HCT116 (cell line): ENCODE results near the gene TENM4. TPM values are rescaled to one million over a fixed set of nuclear protein-coding genes. Genes with fewer than 3 reads are reported as not detected.

Experiments
- ATAC-seq: fragments of 200-7000 bp; cut with Tn5 transposase; 2 replicates; pipeline ENCODE4 v1.9.1; 2020; ENCODE audit warnings: mild to moderate bottlenecking, moderate library complexity
- BruUV-seq: library from RNA; stranded (reverse); fragments of 400-500 nt; replicated peaks from 2 replicates; lab custom pipeline; 2021; lab: Mats Ljungman, UMichigan
- CTCF ChIA-PET: fragments of 300-600 bp; sonication (Branson Sonifier 250); formaldehyde crosslinking; loops from one replicate; lab custom pipeline; 2021; ENCODE audit warnings: antibody characterized with exemption; lab: Charles Lee
- POLR2A ChIA-PET: fragments of 300-600, 350-600 bp; sonication (Branson Sonifier 250); formaldehyde crosslinking; loops from one replicate; lab custom pipeline; 2021; ENCODE audit warnings: antibody characterized with exemption; lab: Charles Lee
- RAD21 ChIA-PET, 2 experiments: fragments of 300-600 bp; sonication (Branson Sonifier 250); formaldehyde crosslinking; loops; one replicate each; lab custom pipeline; 2023; ENCODE audit warnings: low total read pairs in 2 of 2; ENCODE audit not compliant: uncharacterized antibody in 2 of 2, unreplicated experiment in 2 of 2, low non-redundant PET in 1 of 2; lab: Charles Lee
- DNase-seq: peaks from one replicate; pipeline ENCODE4 v3.0.0-alpha.2; 2010; ENCODE audit warnings: low read depth, low spot score
- H2AFZ ChIP-seq: fragments of 200-600 bp; shearing (Covaris generic), sonication (generic); 2 replicates; pipeline ENCODE4 v1.6.1; 2017; ENCODE audit warnings: low read depth, mixed run types, mixed read lengths, antibody characterized with exemption, low read length; ENCODE audit not compliant: poor library complexity, severe bottlenecking
- H3K27ac ChIP-seq: 2 replicates; pipeline ENCODE4 v1.5.1; 2012; ENCODE audit warnings: low read depth, low read length
- H3K27me3 ChIP-seq: fragments of 200-600 bp; sonication (generic); 2 replicates; pipeline ENCODE4 v1.6.1; 2016; ENCODE audit warnings: mixed run types, low read length, mixed read lengths; ENCODE audit not compliant: insufficient read depth
- H3K36me3 ChIP-seq, 2 experiments: fragments of 200-500 bp in 1 of 2; fragments of 200-600 bp in 1 of 2; sonication (Bioruptor generic) in 1 of 2; sonication (generic) in 1 of 2; 2 replicates each; pipeline versions ENCODE4 v1.5.1 to v1.6.1; 2014 to 2016; ENCODE audit warnings: low read length in 2 of 2, inconsistent platforms in 1 of 2, mixed read lengths in 1 of 2, mixed run types in 1 of 2; ENCODE audit not compliant: insufficient read depth in 2 of 2, control insufficient read depth in 1 of 2
- H3K4me1 ChIP-seq, 2 experiments: fragments of 200-600 bp in 1 of 2; sonication (generic) in 1 of 2; 2 replicates each; pipeline versions ENCODE4 v1.5.1 to v1.6.1; 2012 to 2017; ENCODE audit warnings: low read length in 2 of 2, inconsistent platforms in 1 of 2, mild to moderate bottlenecking in 1 of 2, mixed read lengths in 1 of 2, mixed run types in 1 of 2, moderate library complexity in 1 of 2; ENCODE audit not compliant: insufficient read depth in 2 of 2, control insufficient read depth in 1 of 2
- H3K4me2 ChIP-seq: fragments of 200-600 bp; sonication (generic); 2 replicates; pipeline ENCODE4 v1.6.1; 2017; ENCODE audit warnings: mixed run types, low read length, mixed read lengths
- H3K4me3 ChIP-seq, 2 experiments: fragments of 200-600 bp in 1 of 2; sonication (generic) in 1 of 2; replicated peaks in 1 of 2; 2 replicates each; pipeline ENCODE4 v1.5.1; 2011 to 2016; ENCODE audit warnings: low read length in 2 of 2, control low read depth in 1 of 2, low read depth in 1 of 2, mild to moderate bottlenecking in 1 of 2, mixed read lengths in 1 of 2, mixed run types in 1 of 2
- H3K79me2 ChIP-seq: fragments of 200-600 bp; sonication (generic); 2 replicates; pipeline ENCODE4 v1.6.1; 2017; ENCODE audit warnings: mild to moderate bottlenecking, mixed run types, low read length, moderate library complexity, mixed read lengths; ENCODE audit not compliant: insufficient read depth
- H3K9ac ChIP-seq: fragments of 200-600 bp; sonication (generic); 2 replicates; pipeline ENCODE4 v1.6.1; 2016; ENCODE audit warnings: low read length, mixed read lengths
- H3K9me2 ChIP-seq: fragments of 200-600 bp; sonication (generic), shearing (Covaris generic); 2 replicates; pipeline ENCODE4 v1.6.1; 2017; ENCODE audit warnings: mixed run types, mild to moderate bottlenecking, moderate library complexity; ENCODE audit not compliant: insufficient read depth
- H3K9me3 ChIP-seq, 2 experiments: fragments of 200-500 bp in 1 of 2; fragments of 200-600 bp in 1 of 2; sonication (Bioruptor generic) in 1 of 2; sonication (generic) in 1 of 2; 2 replicates each; pipeline ENCODE4 v1.6.1; 2014 to 2017; ENCODE audit warnings: low read length in 2 of 2, mixed read lengths in 2 of 2, inconsistent platforms in 1 of 2, low read depth in 1 of 2, mild to moderate bottlenecking in 1 of 2, mixed run types in 1 of 2, moderate library complexity in 1 of 2; ENCODE audit not compliant: control insufficient read depth in 1 of 2, insufficient read depth in 1 of 2
- H4K20me1 ChIP-seq: fragments of 200-600 bp; sonication (generic), shearing (Covaris generic); 2 replicates; pipeline ENCODE4 v1.6.1; 2017; ENCODE audit warnings: mixed run types, mild to moderate bottlenecking, moderate library complexity; ENCODE audit not compliant: insufficient read depth
- CBX3 ChIP-seq: IDR thresholded peaks from 2 replicates; pipeline ENCODE4 v1.6.1; 2012; ENCODE audit warnings: low read depth
- ELF1 ChIP-seq: IDR thresholded peaks from 2 replicates; pipeline ENCODE4 v1.6.1; 2012; ENCODE audit warnings: low read depth, borderline replicate concordance
- SP1 ChIP-seq: IDR thresholded peaks from 2 replicates; pipeline ENCODE4 v1.6.1; 2012; ENCODE audit warnings: low read depth
- SRF ChIP-seq: IDR thresholded peaks from 2 replicates; pipeline ENCODE4 v1.6.1; 2012; ENCODE audit warnings: low read depth
- TCF7L2 ChIP-seq: IDR thresholded peaks from 2 replicates; pipeline ENCODE4 v1.7.0; 2011; ENCODE audit warnings: borderline replicate concordance, inconsistent platforms; ENCODE audit not compliant: insufficient read depth, insufficient read length; ENCODE audit errors: extremely low read depth
- ZFX ChIP-seq: fragments of 450-650 bp; IDR thresholded peaks from 2 replicates; pipeline ENCODE4 v1.6.1; 2017
- intact Hi-C: fragments of 100-400 bp; cut with micrococcal nuclease; formaldehyde crosslinking; loops from 2 replicates; pipeline ENCODE4 v1.10.0; 2022
- total RNA-seq: library from RNA; stranded (reverse); gene quantifications from one replicate; pipeline ENCODE4 v1.2.1, GENCODE V29; 2021; ENCODE audit not compliant: unreplicated experiment
- TF ChIP-seq, protein P1 (sequence below): IDR thresholded peaks from 2 replicates; pipeline ENCODE4 v1.6.1; 2011; ENCODE audit warnings: mild to moderate bottlenecking, low read length, moderate library complexity; ENCODE audit not compliant: insufficient replicate concordance; ENCODE audit errors: extremely low read depth

Gene TENM4
- total RNA-seq, 1 experiment from 2014 or later, result 0.05 TPM

GRCh38 chr11:79390477-79390876, 50.4 kb downstream of the TENM4 start:
- H3K4me3 ChIP-seq, result no peak overlapping the region
- no TSS peak for BruUV-seq
- no peak overlapping the region for H3K27ac ChIP-seq
- peaks cover 6% of the 10 kb centered on the region; the same call in 1 of the 2 replicates for H3K27me3 ChIP-seq
- no peak overlapping the region for H2AFZ ChIP-seq
- H3K4me1 ChIP-seq, result no peaks in the 10 kb centered on the region
- no peak overlapping the region for H3K9ac ChIP-seq
- H3K36me3 ChIP-seq, result no peaks in the 10 kb centered on the region
- TF ChIP-seq TCF7L2 (no peak), SP1 (no peak), ELF1 (no peak)
- no peaks in the 10 kb centered on the region for H4K20me1 ChIP-seq
- CTCF ChIA-PET, result no interaction called here
- H3K4me2 ChIP-seq, result no peak overlapping the region
- H3K79me2 ChIP-seq, result no peaks in the 10 kb centered on the region
- POLR2A ChIA-PET, result no interaction called here
- DNase-seq (no peak), ATAC-seq (no peak)
- RAD21 ChIA-PET, result no interaction called here
- intact Hi-C loops, result no loop called here
- no peaks in the 10 kb centered on the region for H3K9me2 ChIP-seq
- no peaks in the 10 kb centered on the region for H3K9me3 ChIP-seq

DNA sequence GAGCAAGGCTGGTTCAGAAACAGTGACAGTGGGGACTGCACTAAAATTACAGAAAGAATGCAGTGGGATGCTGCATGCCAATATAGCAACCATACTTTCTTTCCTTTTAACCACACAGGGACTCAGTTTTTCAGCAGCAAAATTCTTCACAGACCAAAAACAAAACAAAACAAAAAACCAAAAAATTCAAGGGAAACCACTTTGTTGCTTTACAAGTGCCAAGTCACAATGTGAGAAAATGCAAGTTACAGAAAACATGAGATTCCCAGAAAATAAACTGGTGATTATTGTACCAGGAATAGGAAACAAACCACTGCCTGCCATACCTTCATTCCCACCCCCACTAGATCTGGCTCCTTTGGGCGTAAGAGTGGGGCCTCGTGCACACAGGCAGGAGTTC, 52.6 kb downstream of the TENM4 start:
- BruUV-seq, result no TSS peak
- POLR2A ChIA-PET, result no interaction called here
- H3K4me2 ChIP-seq, result no peak overlapping the region
- H3K9me3 ChIP-seq, result no peaks in the 10 kb centered on the region
- H4K20me1 ChIP-seq, result no peaks in the 10 kb centered on the region
- RAD21 ChIA-PET, result no interaction called here
- no peak overlapping the region for H3K9ac ChIP-seq
- no peaks in the 10 kb centered on the region for H3K9me2 ChIP-seq
- H3K4me1 ChIP-seq, result no peaks in the 10 kb centered on the region
- DNase-seq (no peak), ATAC-seq (no peak)
- H3K79me2 ChIP-seq, result no peaks in the 10 kb centered on the region
- TF ChIP-seq ZFX, result no peak
- no peak for TF ChIP-seq SRF
- TF ChIP-seq CBX3, result no peak
- TF ChIP-seq, protein P1, sequence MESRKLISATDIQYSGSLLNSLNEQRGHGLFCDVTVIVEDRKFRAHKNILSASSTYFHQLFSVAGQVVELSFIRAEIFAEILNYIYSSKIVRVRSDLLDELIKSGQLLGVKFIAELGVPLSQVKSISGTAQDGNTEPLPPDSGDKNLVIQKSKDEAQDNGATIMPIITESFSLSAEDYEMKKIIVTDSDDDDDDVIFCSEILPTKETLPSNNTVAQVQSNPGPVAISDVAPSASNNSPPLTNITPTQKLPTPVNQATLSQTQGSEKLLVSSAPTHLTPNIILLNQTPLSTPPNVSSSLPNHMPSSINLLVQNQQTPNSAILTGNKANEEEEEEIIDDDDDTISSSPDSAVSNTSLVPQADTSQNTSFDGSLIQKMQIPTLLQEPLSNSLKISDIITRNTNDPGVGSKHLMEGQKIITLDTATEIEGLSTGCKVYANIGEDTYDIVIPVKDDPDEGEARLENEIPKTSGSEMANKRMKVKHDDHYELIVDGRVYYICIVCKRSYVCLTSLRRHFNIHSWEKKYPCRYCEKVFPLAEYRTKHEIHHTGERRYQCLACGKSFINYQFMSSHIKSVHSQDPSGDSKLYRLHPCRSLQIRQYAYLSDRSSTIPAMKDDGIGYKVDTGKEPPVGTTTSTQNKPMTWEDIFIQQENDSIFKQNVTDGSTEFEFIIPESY, result no peak
- CTCF ChIA-PET, result no interaction called here
- no peaks in the 10 kb centered on the region for H3K36me3 ChIP-seq
- H2AFZ ChIP-seq, result no peak overlapping the region
- H3K27me3 ChIP-seq, result peaks cover 9% of the 10 kb centered on the region; the same call in 1 of the 2 replicates
- H3K4me3 ChIP-seq, result no peak overlapping the region
- H3K27ac ChIP-seq, result no peak overlapping the region
- intact Hi-C loops, result no loop called here
